Bronchial epithelial cell (primary cell): ENCODE data around the gene MAPRE2. TPM values are rescaled to one million over a fixed set of nuclear protein-coding genes. Genes with fewer than 3 reads are reported as not detected.

Experiments
- DNase-seq: peaks from one replicate; pipeline ENCODE4 v3.0.0-alpha.2; 2010; ENCODE audit warnings: low read depth
- FAIRE-seq: peaks from 2 replicates; lab custom pipeline; 2011; peaks lifted over from hg19 to GRCh38; lab: Jason Lieb, UNC
- H3K27me3 ChIP-seq: 2 replicates; pipeline ENCODE4 v1.5.1; 2011; ENCODE audit warnings: low read length; ENCODE audit not compliant: control insufficient read depth, insufficient read depth
- H3K36me3 ChIP-seq: 2 replicates; pipeline ENCODE4 v1.5.1; 2011; ENCODE audit warnings: low read length; ENCODE audit not compliant: control insufficient read depth, insufficient read depth
- H3K4me3 ChIP-seq: 2 replicates; pipeline ENCODE4 v1.5.1; 2011; ENCODE audit warnings: mild to moderate bottlenecking, low read depth, low read length, control low read depth
- total RNA-seq: library from RNA; depleted of rRNA; stranded (reverse); fragments of >200 nt; gene quantifications from 2 replicates; pipeline ENCODE4 v1.2.1, GENCODE V29; 2014
- TF ChIP-seq, protein P1 (sequence below): IDR thresholded peaks from 2 replicates; pipeline ENCODE4 v1.5.1; 2011; ENCODE audit warnings: mild to moderate bottlenecking, moderate library complexity, low read length, control low read depth, inconsistent platforms; ENCODE audit not compliant: insufficient read depth, severe bottlenecking

MAPRE2 gene
- total RNA-seq, 1 donor from 2014 or later = 0.79 TPM

DNA sequence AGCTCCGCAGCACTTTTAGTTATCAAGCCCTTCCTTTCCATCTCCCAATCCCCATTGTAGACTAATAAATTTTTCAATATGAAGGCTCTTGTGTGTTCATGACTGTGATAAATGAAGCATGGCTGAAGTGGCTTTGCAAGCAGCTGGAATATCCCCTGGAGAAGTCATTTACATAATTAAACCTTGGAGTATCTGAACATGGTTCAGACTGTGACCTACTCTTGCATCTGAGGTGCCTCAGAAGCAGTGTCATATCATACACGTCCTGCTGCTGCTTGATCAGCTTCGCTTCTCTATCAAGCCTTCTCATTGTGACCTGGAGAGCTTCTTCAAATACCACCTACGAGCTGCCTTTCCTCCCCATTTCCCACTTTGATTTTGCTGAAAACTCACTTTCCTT lies 151.2 kb downstream of the MAPRE2 start:
- Histone ChIP-seq H3K4me3 (no peak overlapping the region), H3K27me3 (no peaks in the 10 kb centered on the region), H3K36me3 (no peaks in the 10 kb centered on the region)
- DNase-seq (no peak), FAIRE-seq (no peak)
- TF ChIP-seq, protein P1, sequence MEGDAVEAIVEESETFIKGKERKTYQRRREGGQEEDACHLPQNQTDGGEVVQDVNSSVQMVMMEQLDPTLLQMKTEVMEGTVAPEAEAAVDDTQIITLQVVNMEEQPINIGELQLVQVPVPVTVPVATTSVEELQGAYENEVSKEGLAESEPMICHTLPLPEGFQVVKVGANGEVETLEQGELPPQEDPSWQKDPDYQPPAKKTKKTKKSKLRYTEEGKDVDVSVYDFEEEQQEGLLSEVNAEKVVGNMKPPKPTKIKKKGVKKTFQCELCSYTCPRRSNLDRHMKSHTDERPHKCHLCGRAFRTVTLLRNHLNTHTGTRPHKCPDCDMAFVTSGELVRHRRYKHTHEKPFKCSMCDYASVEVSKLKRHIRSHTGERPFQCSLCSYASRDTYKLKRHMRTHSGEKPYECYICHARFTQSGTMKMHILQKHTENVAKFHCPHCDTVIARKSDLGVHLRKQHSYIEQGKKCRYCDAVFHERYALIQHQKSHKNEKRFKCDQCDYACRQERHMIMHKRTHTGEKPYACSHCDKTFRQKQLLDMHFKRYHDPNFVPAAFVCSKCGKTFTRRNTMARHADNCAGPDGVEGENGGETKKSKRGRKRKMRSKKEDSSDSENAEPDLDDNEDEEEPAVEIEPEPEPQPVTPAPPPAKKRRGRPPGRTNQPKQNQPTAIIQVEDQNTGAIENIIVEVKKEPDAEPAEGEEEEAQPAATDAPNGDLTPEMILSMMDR = no peak

Other genes starting within 250 kb of the MAPRE2 start
- gene ZNF397, start 199.6 kb downstream of the MAPRE2 start, total RNA-seq = 12.4 and 15.0 TPM in 2 replicates
- 10.0 and 16.5 TPM in 2 replicates for gene ZSCAN30, start 248.8 kb downstream of the MAPRE2 start, total RNA-seq